Vagina (tissue), 2 donors: ENCODE measurements around the gene EYS. TPM values are rescaled to one million over a fixed set of nuclear protein-coding genes. Genes with fewer than 3 reads are reported as not detected.

Experiments
- DNase-seq, 2 donors: peaks; one replicate each; pipeline ENCODE4 v3.0.0-alpha.2; 2017; ENCODE audit errors: extremely low spot score in 2 of 2
- H3K27ac ChIP-seq: fragments of 200-600 bp; sonication (generic); one replicate; pipeline ENCODE4 v1.5.1; 2019
- H3K27me3 ChIP-seq: fragments of 200-600 bp; sonication (generic); one replicate; pipeline ENCODE4 v1.5.1; 2019
- H3K36me3 ChIP-seq, 2 donors: fragments of 200-600 bp; sonication (generic); one replicate each; pipeline ENCODE4 v1.5.1; 2017 to 2019
- H3K4me1 ChIP-seq: fragments of 200-600 bp; sonication (generic); one replicate; pipeline ENCODE4 v1.5.1; 2019
- H3K4me3 ChIP-seq, 2 donors: fragments of 200-600 bp; sonication (generic); 1 replicate in 1 of 2; 2 replicates in 1 of 2; pipeline ENCODE4 v1.5.1; 2016 to 2019
- H3K9me3 ChIP-seq: fragments of 200-600 bp; sonication (generic); one replicate; pipeline ENCODE4 v1.5.1; 2019
- CTCF ChIP-seq, 3 experiments: fragments of 450-650 bp in 2 of 3; fragments of 200-600 bp in 1 of 3; sonication (generic) in 1 of 3; IDR thresholded peaks; one replicate each; pipeline ENCODE4 v1.5.1; 2017 to 2019; ENCODE audit warnings: antibody characterized with exemption in 3 of 3, mild to moderate bottlenecking in 2 of 3, moderate library complexity in 2 of 3
- POLR2A ChIP-seq, 2 donors: fragments of 450-650 bp; IDR thresholded peaks; one replicate each; pipeline ENCODE4 v1.6.1; 2017; ENCODE audit warnings: antibody characterized with exemption in 2 of 2, mild to moderate bottlenecking in 2 of 2, moderate library complexity in 2 of 2
- POLR2AphosphoS5 ChIP-seq, 2 donors: sonication (generic); formaldehyde crosslinking; IDR thresholded peaks; one replicate each; pipeline ENCODE4 v1.9.0; 2017; ENCODE audit warnings: antibody characterized with exemption in 2 of 2, mild to moderate bottlenecking in 2 of 2, low read depth in 1 of 2; ENCODE audit not compliant: insufficient read depth in 1 of 2
- intact Hi-C: fragments of 100-400 bp; cut with DNase I; formaldehyde crosslinking; loops from one replicate; pipeline ENCODE4 v1.15.1; 2023
- total RNA-seq: library from RNA; depleted of rRNA; stranded (reverse); fragments of >200 nt; gene quantifications from one replicate; pipeline ENCODE4 v1.2.3, GENCODE V29; 2016

The EYS gene
- total RNA-seq, 1 donor from 2014 or later: not detected

- TF ChIP-seq POLR2AphosphoS5 (IDR thresholded peaks at IDR 0.05; ENCODE audit: insufficient read depth in 1 of 2, low read depth in 1 of 2) (no peak), POLR2A (IDR thresholded peaks at IDR 0.05) (no peak), CTCF (IDR thresholded peaks at IDR 0.05) (no peak)
- Histone ChIP-seq H3K4me1 (no peaks in the 10 kb centered on the region), H3K27ac (no peak overlapping the region), H3K27me3 (no peaks in the 10 kb centered on the region), H3K36me3 (no peaks in the 10 kb centered on the region), H3K9me3 (no peaks in the 10 kb centered on the region), H3K4me3 (no peak overlapping the region)
- intact Hi-C loops: no loop called here
- DNase-seq: no peak
Observed at GRCh38 chr6:64255000-64255399, 1452.0 kb downstream of the EYS start.

GRCh38 chr6:64254558-64254957 lies 1452.5 kb downstream of the EYS start:
- intact Hi-C loops: no loop called here
- TF ChIP-seq CTCF (IDR thresholded peaks at IDR 0.05): no peak
- TF ChIP-seq POLR2A (IDR thresholded peaks at IDR 0.05): no peak
- no peak for TF ChIP-seq POLR2AphosphoS5 (IDR thresholded peaks at IDR 0.05; ENCODE audit: insufficient read depth in 1 of 2, low read depth in 1 of 2)
- H3K27ac ChIP-seq: no peak overlapping the region

GRCh38 chr6:64252256-64252655 lies 1454.8 kb downstream of the EYS start:
- H3K4me3 ChIP-seq: no peak overlapping the region
- no peaks in the 10 kb centered on the region for H3K4me1 ChIP-seq
- TF ChIP-seq POLR2A (IDR thresholded peaks at IDR 0.05) (no peak), POLR2AphosphoS5 (IDR thresholded peaks at IDR 0.05; ENCODE audit: insufficient read depth in 1 of 2, low read depth in 1 of 2) (no peak), CTCF (IDR thresholded peaks at IDR 0.05) (no peak)
- no peaks in the 10 kb centered on the region for H3K27me3 ChIP-seq
- H3K9me3 ChIP-seq: no peaks in the 10 kb centered on the region
- no peak overlapping the region for H3K27ac ChIP-seq
- H3K36me3 ChIP-seq: no peaks in the 10 kb centered on the region
- no peak for DNase-seq
- intact Hi-C loops: no loop called here

More at GRCh38 chr6:64254558-64254957, 1452.5 kb downstream of the EYS start:
- DNase-seq: no peak
- H3K4me1 ChIP-seq: no peaks in the 10 kb centered on the region
- H3K9me3 ChIP-seq: no peaks in the 10 kb centered on the region
- no peaks in the 10 kb centered on the region for H3K27me3 ChIP-seq
- no peaks in the 10 kb centered on the region for H3K36me3 ChIP-seq
- no peak overlapping the region for H3K4me3 ChIP-seq

- Histone ChIP-seq H3K36me3 (no peaks in the 10 kb centered on the region), H3K27ac (no peak overlapping the region), H3K27me3 (no peaks in the 10 kb centered on the region), H3K9me3 (no peaks in the 10 kb centered on the region), H3K4me1 (no peaks in the 10 kb centered on the region), H3K4me3 (no peak overlapping the region)
- intact Hi-C loops: no loop called here
- DNase-seq: no peak
- TF ChIP-seq CTCF (IDR thresholded peaks at IDR 0.05): no peak
- TF ChIP-seq POLR2AphosphoS5 (IDR thresholded peaks at IDR 0.05; ENCODE audit: insufficient read depth in 1 of 2, low read depth in 1 of 2): no peak
- no peak for TF ChIP-seq POLR2A (IDR thresholded peaks at IDR 0.05)
Observed at GRCh38 chr6:64250126-64250525, 1456.9 kb downstream of the EYS start.

- Histone ChIP-seq H3K27ac (no peak overlapping the region), H3K36me3 (no peaks in the 10 kb centered on the region), H3K27me3 (no peaks in the 10 kb centered on the region), H3K4me3 (no peak overlapping the region), H3K4me1 (no peaks in the 10 kb centered on the region), H3K9me3 (no peaks in the 10 kb centered on the region)
- TF ChIP-seq POLR2A (IDR thresholded peaks at IDR 0.05) (no peak), POLR2AphosphoS5 (IDR thresholded peaks at IDR 0.05; ENCODE audit: insufficient read depth in 1 of 2, low read depth in 1 of 2) (no peak), CTCF (IDR thresholded peaks at IDR 0.05) (no peak)
- intact Hi-C loops: no loop called here
- DNase-seq: no peak
Observed at GRCh38 chr6:64249115-64249514, 1457.9 kb downstream of the EYS start.
